ENCODE results near the gene PKDREJ. TPM values are rescaled to one million over a fixed set of nuclear protein-coding genes. Genes with fewer than 3 reads are reported as not detected.

Gene PKDREJ
- polyA plus RNA-seq, 1 donor from 2014 or later: not detected

- Histone ChIP-seq H3K27ac (ENCODE audit: low read length) (no peak overlapping the region), H3K27me3 (ENCODE audit: insufficient read depth, low read depth, low read length) (no peaks in the 10 kb centered on the region), H3K9me3 (ENCODE audit: low read length) (no peaks in the 10 kb centered on the region), H2AFZ (ENCODE audit: low read depth, low read length) (no peak overlapping the region), H3K79me2 (replicated peaks; ENCODE audit: insufficient read depth, low read length) (no peaks in the 10 kb centered on the region), H4K20me1 (ENCODE audit: insufficient read depth) (no peaks in the 10 kb centered on the region), H3K4me2 (ENCODE audit: low read length) (no peak overlapping the region), H3F3A (ENCODE audit: insufficient read depth, low read length, poor library complexity, severe bottlenecking) (no peaks in the 10 kb centered on the region), H3K36me3 (ENCODE audit: insufficient read depth, low read length) (no peaks in the 10 kb centered on the region), H3K4me3 (ENCODE audit: low read length) (no peak overlapping the region), H3K9me2 (ENCODE audit: insufficient read depth, low read length) (no peaks in the 10 kb centered on the region), H3K9ac (ENCODE audit: low read length) (no peak overlapping the region)
- TF ChIP-seq MXI1 (conservative IDR thresholded peaks at IDR 0.05; ENCODE audit: poor library complexity, severe bottlenecking) (no peak), POLR2AphosphoS5 (IDR thresholded peaks at IDR 0.05) (no peak), RAD21 (conservative IDR thresholded peaks at IDR 0.05) (no peak), EP300 (conservative IDR thresholded peaks at IDR 0.05; ENCODE audit: poor library complexity, severe bottlenecking) (no peak), CTCF (IDR thresholded peaks at IDR 0.05; ENCODE audit: poor library complexity, severe bottlenecking) (no peak), SMC3 (conservative IDR thresholded peaks at IDR 0.05; ENCODE audit: poor library complexity) (no peak), EZH2 (IDR thresholded peaks at IDR 0.05; ENCODE audit: borderline replicate concordance, insufficient read depth, low read length, poor library complexity, severe bottlenecking) (no peak), TAF1 (IDR thresholded peaks at IDR 0.05; ENCODE audit: low read depth) (no peak)
Measured at GRCh38 chr22:46240073-46240472, 23.1 kb downstream of the PKDREJ start.

DNA sequence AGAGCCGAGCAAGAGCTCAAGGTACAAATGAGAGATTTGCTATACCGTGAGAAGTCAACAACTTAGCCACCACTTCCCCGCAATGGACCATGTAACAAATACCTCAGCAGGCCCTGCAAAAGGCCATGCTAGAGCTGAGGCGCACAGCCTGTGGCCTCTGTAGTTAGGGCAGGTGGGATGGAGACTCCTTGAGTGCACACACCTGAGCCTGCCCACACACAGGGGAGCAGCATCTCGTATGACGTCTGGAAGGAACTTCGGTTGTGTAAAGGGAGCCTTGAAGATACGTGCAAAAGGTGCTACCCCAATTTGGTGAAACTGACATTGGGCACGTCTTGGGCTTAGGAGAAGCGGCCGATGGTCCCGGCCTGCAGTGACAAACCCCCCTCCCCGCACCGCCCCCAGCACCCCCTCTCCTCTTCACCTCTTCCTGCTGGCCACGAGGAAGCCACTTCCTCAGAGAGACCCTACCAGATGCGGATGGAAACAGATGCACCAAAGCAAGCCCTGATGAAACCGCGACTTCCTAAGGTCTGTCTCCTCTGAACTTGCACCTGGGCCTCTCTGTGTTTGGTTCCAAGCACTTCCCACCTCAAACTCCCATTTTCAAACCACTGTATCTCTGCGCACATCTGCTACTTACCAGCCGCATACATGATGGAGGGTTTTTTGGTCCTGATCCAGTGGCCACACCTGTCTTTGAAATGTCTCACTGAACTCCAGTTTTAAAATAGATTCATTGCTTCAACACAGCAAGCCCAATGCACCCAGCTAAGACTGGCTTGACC lies 23.7 kb downstream of the PKDREJ start:
- H3K27ac ChIP-seq (ENCODE audit: low read length): no peak overlapping the region
- no peak overlapping the region for H2AFZ ChIP-seq (ENCODE audit: low read depth, low read length)
- no peak overlapping the region for H3K9ac ChIP-seq (ENCODE audit: low read length)
- no peaks in the 10 kb centered on the region for H3F3A ChIP-seq (ENCODE audit: insufficient read depth, low read length, poor library complexity, severe bottlenecking)
- no peaks in the 10 kb centered on the region for H3K27me3 ChIP-seq (ENCODE audit: insufficient read depth, low read depth, low read length)
- TF ChIP-seq RAD21 (conservative IDR thresholded peaks at IDR 0.05) (no peak), EZH2 (IDR thresholded peaks at IDR 0.05; ENCODE audit: borderline replicate concordance, insufficient read depth, low read length, poor library complexity, severe bottlenecking) (no peak), MXI1 (conservative IDR thresholded peaks at IDR 0.05; ENCODE audit: poor library complexity, severe bottlenecking) (no peak), POLR2AphosphoS5 (IDR thresholded peaks at IDR 0.05) (no peak)
- H3K79me2 ChIP-seq (replicated peaks; ENCODE audit: insufficient read depth, low read length): no peaks in the 10 kb centered on the region
- H3K9me2 ChIP-seq (ENCODE audit: insufficient read depth, low read length): no peaks in the 10 kb centered on the region
- no peaks in the 10 kb centered on the region for H4K20me1 ChIP-seq (ENCODE audit: insufficient read depth)
- no peaks in the 10 kb centered on the region for H3K36me3 ChIP-seq (ENCODE audit: insufficient read depth, low read length)
- no peak overlapping the region for H3K4me2 ChIP-seq (ENCODE audit: low read length)
- H3K4me3 ChIP-seq (ENCODE audit: low read length): no peak overlapping the region
- no peaks in the 10 kb centered on the region for H3K9me3 ChIP-seq (ENCODE audit: low read length)

GRCh38 chr22:46238541-46238940 lies 24.6 kb downstream of the PKDREJ start:
- no peak for TF ChIP-seq RAD21 (conservative IDR thresholded peaks at IDR 0.05)
- TF ChIP-seq, protein P1, sequence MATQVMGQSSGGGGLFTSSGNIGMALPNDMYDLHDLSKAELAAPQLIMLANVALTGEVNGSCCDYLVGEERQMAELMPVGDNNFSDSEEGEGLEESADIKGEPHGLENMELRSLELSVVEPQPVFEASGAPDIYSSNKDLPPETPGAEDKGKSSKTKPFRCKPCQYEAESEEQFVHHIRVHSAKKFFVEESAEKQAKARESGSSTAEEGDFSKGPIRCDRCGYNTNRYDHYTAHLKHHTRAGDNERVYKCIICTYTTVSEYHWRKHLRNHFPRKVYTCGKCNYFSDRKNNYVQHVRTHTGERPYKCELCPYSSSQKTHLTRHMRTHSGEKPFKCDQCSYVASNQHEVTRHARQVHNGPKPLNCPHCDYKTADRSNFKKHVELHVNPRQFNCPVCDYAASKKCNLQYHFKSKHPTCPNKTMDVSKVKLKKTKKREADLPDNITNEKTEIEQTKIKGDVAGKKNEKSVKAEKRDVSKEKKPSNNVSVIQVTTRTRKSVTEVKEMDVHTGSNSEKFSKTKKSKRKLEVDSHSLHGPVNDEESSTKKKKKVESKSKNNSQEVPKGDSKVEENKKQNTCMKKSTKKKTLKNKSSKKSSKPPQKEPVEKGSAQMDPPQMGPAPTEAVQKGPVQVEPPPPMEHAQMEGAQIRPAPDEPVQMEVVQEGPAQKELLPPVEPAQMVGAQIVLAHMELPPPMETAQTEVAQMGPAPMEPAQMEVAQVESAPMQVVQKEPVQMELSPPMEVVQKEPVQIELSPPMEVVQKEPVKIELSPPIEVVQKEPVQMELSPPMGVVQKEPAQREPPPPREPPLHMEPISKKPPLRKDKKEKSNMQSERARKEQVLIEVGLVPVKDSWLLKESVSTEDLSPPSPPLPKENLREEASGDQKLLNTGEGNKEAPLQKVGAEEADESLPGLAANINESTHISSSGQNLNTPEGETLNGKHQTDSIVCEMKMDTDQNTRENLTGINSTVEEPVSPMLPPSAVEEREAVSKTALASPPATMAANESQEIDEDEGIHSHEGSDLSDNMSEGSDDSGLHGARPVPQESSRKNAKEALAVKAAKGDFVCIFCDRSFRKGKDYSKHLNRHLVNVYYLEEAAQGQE (IDR thresholded peaks at IDR 0.05; ENCODE audit: borderline replicate concordance): no peak
- TF ChIP-seq SMC3 (conservative IDR thresholded peaks at IDR 0.05; ENCODE audit: poor library complexity): no peak
- no peak for TF ChIP-seq EZH2 (IDR thresholded peaks at IDR 0.05; ENCODE audit: borderline replicate concordance, insufficient read depth, low read length, poor library complexity, severe bottlenecking)
- H3K79me2 ChIP-seq (replicated peaks; ENCODE audit: insufficient read depth, low read length): no peaks in the 10 kb centered on the region
- no peak overlapping the region for H3K9ac ChIP-seq (ENCODE audit: low read length)
- no peak overlapping the region for H2AFZ ChIP-seq (ENCODE audit: low read depth, low read length)
- H3K4me2 ChIP-seq (ENCODE audit: low read length): no peak overlapping the region
- no peaks in the 10 kb centered on the region for H3K36me3 ChIP-seq (ENCODE audit: insufficient read depth, low read length)
- H3K27ac ChIP-seq (ENCODE audit: low read length): no peak overlapping the region
- H3K27me3 ChIP-seq (ENCODE audit: insufficient read depth, low read depth, low read length): no peaks in the 10 kb centered on the region
- no peaks in the 10 kb centered on the region for H3K9me2 ChIP-seq (ENCODE audit: insufficient read depth, low read length)
- no peaks in the 10 kb centered on the region for H4K20me1 ChIP-seq (ENCODE audit: insufficient read depth)
- H3K4me3 ChIP-seq (ENCODE audit: low read length): no peak overlapping the region
- H3F3A ChIP-seq (ENCODE audit: insufficient read depth, low read length, poor library complexity, severe bottlenecking): no peaks in the 10 kb centered on the region
- H3K9me3 ChIP-seq (ENCODE audit: low read length): no peaks in the 10 kb centered on the region
